Measurements from ENCODE around the gene CCZ1.
"Not testable (repeated sequence)": the region's sequence is repeated elsewhere in the genome, so short reads cannot be mapped to it uniquely, and the experiment has no call there.

- TF ChIP-seq CTCF, POLR2A (IDR thresholded peaks at IDR 0.05): not testable (repeated sequence)
Measured at GRCh38 chr7:5924630-5925029, 26.1 kb downstream of the CCZ1 start.

All from transverse colon (tissue), 3 donors.